HepG2 (cell line): ENCODE results near the gene ELP4. TPM values are rescaled to one million over a fixed set of nuclear protein-coding genes. Genes with fewer than 3 reads are reported as not detected.

ENCODE experiments used
- E2F1 ChIP-seq: sonication (generic); formaldehyde crosslinking; IDR thresholded peaks from 2 replicates; pipeline ENCODE4 v1.5.0; 2020; ENCODE audit warnings: missing genetic modification reagents
- FOSL1 ChIP-seq: sonication (generic); formaldehyde crosslinking; IDR thresholded peaks from 2 replicates; pipeline ENCODE4 v1.9.0; 2021; ENCODE audit warnings: missing genetic modification reagents, borderline replicate concordance
- JDP2 ChIP-seq: sonication (generic); formaldehyde crosslinking; IDR thresholded peaks from 2 replicates; pipeline ENCODE4 v1.8.1; 2022; ENCODE audit warnings: missing genetic modification reagents, borderline replicate concordance
- KLF11 ChIP-seq: IDR thresholded peaks from 2 replicates; pipeline ENCODE4 v1.6.1; 2016; ENCODE audit warnings: missing compliant biosample characterization
- ZBTB8A ChIP-seq: sonication (generic); formaldehyde crosslinking; IDR thresholded peaks from 2 replicates; pipeline ENCODE4 v1.4.0; 2020; ENCODE audit warnings: mild to moderate bottlenecking, low read depth, missing genetic modification reagents, borderline replicate concordance
- ZNF138 ChIP-seq: sonication (generic); formaldehyde crosslinking; IDR thresholded peaks from 2 replicates; pipeline ENCODE4 v1.5.0; 2020; ENCODE audit warnings: mild to moderate bottlenecking, low read depth, missing genetic modification reagents
- ZNF275 ChIP-seq: sonication (generic); formaldehyde crosslinking; IDR thresholded peaks from 2 replicates; pipeline ENCODE4 v1.8.0; 2022; ENCODE audit warnings: missing genetic modification reagents, mild to moderate bottlenecking, inconsistent platforms, borderline replicate concordance
- ZNF430 ChIP-seq: sonication (generic); formaldehyde crosslinking; IDR thresholded peaks from 2 replicates; pipeline ENCODE4 v1.9.0; 2021; ENCODE audit warnings: mild to moderate bottlenecking, missing genetic modification reagents
- ZNF75D ChIP-seq: sonication (generic); formaldehyde crosslinking; IDR thresholded peaks from 2 replicates; pipeline ENCODE4 v1.8.1; 2023; ENCODE audit warnings: missing genetic modification reagents, mild to moderate bottlenecking, borderline replicate concordance
- ZNF816 ChIP-seq: sonication (generic); formaldehyde crosslinking; IDR thresholded peaks from 2 replicates; pipeline ENCODE4 v1.8.0; 2022; ENCODE audit warnings: missing genetic modification reagents, mild to moderate bottlenecking, borderline replicate concordance
- polyA plus RNA-seq, 8 experiments: library from polyadenylated mRNA; depleted of rRNA in 3 of 8; stranded (reverse) in 7 of 8; unstranded in 1 of 8; fragments of >200 nt; fragmentation: Illumina TruSeq in 4 of 8; extraction: Trizol in 4 of 8; gene quantifications; 2 replicates each; pipeline versions ENCODE4 v1.2.1 to v1.2.3, GENCODE V29; 2011 to 2016; ENCODE audit warnings: low read depth in 4 of 8, missing spikeins in 1 of 8, mixed read lengths in 1 of 8; ENCODE audit not compliant: insufficient read depth in 1 of 8
- total RNA-seq, 5 experiments: library from RNA; depleted of rRNA; stranded (reverse); fragments of >200 nt; fragmentation: Illumina TruSeq; extraction: Trizol; gene quantifications; 2 replicates each; pipeline ENCODE4 v1.2.3, GENCODE V29; 2016; ENCODE audit warnings: low read depth in 1 of 5
- TF ChIP-seq, protein P1 (sequence below): fragments of 450-650 bp; IDR thresholded peaks from 2 replicates; pipeline ENCODE4 v1.6.1; 2016

ELP4 gene
- total and polyA plus RNA-seq, 2 of the 13 experiments (the other 11 are each of a cell fraction or from before 2014, with no cell fraction given) = 12.8 to 19.1 TPM

DNA sequence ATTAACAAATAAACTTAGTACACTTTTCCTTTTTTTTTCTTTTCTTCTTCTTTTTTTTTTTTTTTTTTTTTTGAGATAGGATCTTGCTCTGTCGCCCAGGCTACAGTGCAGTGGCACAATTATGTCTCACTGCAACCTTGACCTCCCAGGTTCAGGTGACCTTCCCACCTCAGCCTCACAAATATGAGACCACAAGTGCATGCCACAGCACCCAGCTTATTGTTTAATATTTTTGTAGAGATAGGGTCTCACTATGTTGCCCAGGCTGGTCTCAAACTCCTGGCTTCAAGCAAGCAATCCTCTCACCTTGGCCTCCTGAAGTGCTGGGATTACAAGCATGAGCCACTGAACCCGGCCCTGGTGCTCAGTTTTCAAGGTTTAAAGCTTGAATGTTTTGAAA lies 88.9 kb downstream of the ELP4 start (continued):
- TF ChIP-seq ZNF816 (CRISPR knock-in tag) = no peak
- TF ChIP-seq ZBTB8A (CRISPR knock-in tag) = no peak
- TF ChIP-seq, protein P1, sequence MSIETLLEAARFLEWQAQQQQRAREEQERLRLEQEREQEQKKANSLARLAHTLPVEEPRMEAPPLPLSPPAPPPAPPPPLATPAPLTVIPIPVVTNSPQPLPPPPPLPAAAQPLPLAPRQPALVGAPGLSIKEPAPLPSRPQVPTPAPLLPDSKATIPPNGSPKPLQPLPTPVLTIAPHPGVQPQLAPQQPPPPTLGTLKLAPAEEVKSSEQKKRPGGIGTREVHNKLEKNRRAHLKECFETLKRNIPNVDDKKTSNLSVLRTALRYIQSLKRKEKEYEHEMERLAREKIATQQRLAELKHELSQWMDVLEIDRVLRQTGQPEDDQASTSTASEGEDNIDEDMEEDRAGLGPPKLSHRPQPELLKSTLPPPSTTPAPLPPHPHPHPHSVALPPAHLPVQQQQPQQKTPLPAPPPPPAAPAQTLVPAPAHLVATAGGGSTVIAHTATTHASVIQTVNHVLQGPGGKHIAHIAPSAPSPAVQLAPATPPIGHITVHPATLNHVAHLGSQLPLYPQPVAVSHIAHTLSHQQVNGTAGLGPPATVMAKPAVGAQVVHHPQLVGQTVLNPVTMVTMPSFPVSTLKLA = no peak
- TF ChIP-seq ZNF75D = no peak
- TF ChIP-seq JDP2 (CRISPR knock-in tag) = no peak
- TF ChIP-seq ZNF275 (CRISPR knock-in tag) = no peak
- no peak for TF ChIP-seq FOSL1 (CRISPR knock-in tag)
- no peak for TF ChIP-seq ZNF138
- no peak for TF ChIP-seq E2F1
- TF ChIP-seq KLF11 = no peak
- no peak for TF ChIP-seq ZNF430
